H1 (cell line): Measurements from ENCODE around the gene PSMA5. TPM values are rescaled to one million over a fixed set of nuclear protein-coding genes. Genes with fewer than 3 reads are reported as not detected.

ENCODE experiments used
- CTCF ChIA-PET: fragments of 300-600 bp; sonication (Branson Sonifier 250); formaldehyde crosslinking; loops from one replicate; lab custom pipeline; 2021; ENCODE audit not compliant: partially characterized antibody; lab: Charles Lee
- POLR2A ChIA-PET: fragments of 300-600 bp; sonication (Branson Sonifier 250); formaldehyde crosslinking; loops from one replicate; lab custom pipeline; 2021; ENCODE audit warnings: inconsistent platforms; ENCODE audit not compliant: partially characterized antibody; lab: Charles Lee
- DNase-seq, 2 experiments: peaks; one replicate each; pipeline versions ENCODE4 v3.0.0 to v3.0.0-alpha.2; 2010 to 2022; ENCODE audit warnings: low spot score in 2 of 2, low read depth in 1 of 2, mixed read lengths in 1 of 2
- FAIRE-seq: peaks from 2 replicates; lab custom pipeline; 2011; peaks lifted over from hg19 to GRCh38; lab: Jason Lieb, UNC
- H2AFZ ChIP-seq: 2 replicates; pipeline ENCODE4 v1.8.1; 2012; ENCODE audit warnings: low read length, inconsistent platforms
- H2AK5ac ChIP-seq: 2 replicates; pipeline ENCODE4 v1.6.1; 2013; ENCODE audit warnings: low read depth, low read length
- H2BK120ac ChIP-seq: replicated peaks from 2 replicates; pipeline ENCODE3; 2013; ENCODE audit warnings: low read depth, low read length, inconsistent platforms
- H2BK12ac ChIP-seq: 2 replicates; pipeline ENCODE4 v1.6.1; 2013; ENCODE audit warnings: low read depth, low read length
- H2BK15ac ChIP-seq: 2 replicates; pipeline ENCODE4 v1.6.1; 2013; ENCODE audit warnings: low read length
- H2BK20ac ChIP-seq: 2 replicates; pipeline ENCODE4 v1.6.1; 2013; ENCODE audit warnings: low read length
- H2BK5ac ChIP-seq: 2 replicates; pipeline ENCODE4 v1.6.1; 2013; ENCODE audit warnings: low read depth, low read length
- H3K14ac ChIP-seq: 2 replicates; pipeline ENCODE4 v1.6.1; 2013; ENCODE audit warnings: inconsistent platforms; ENCODE audit not compliant: insufficient read length
- H3K18ac ChIP-seq: 2 replicates; pipeline ENCODE4 v1.6.1; 2013; ENCODE audit warnings: low read length; ENCODE audit errors: extremely low read depth
- H3K23ac ChIP-seq: 2 replicates; pipeline ENCODE4 v1.6.1; 2013; ENCODE audit warnings: inconsistent platforms; ENCODE audit not compliant: insufficient read length
- H3K23me2 ChIP-seq: 2 replicates; pipeline ENCODE4 v1.6.1; 2013; ENCODE audit warnings: low read depth, low read length
- H3K27ac ChIP-seq: 2 replicates; pipeline ENCODE4 v1.6.1; 2011; ENCODE audit warnings: low read depth, low read length, inconsistent platforms
- H3K27me3 ChIP-seq, 4 experiments: replicated peaks in 1 of 4; 1 replicate in 1 of 4; 2 replicates in 3 of 4; pipeline versions ENCODE4 v1.6.1 to v1.8.1; 2011 to 2013; ENCODE audit warnings: low read length in 3 of 4, mild to moderate bottlenecking in 3 of 4, inconsistent platforms in 2 of 4, mixed read lengths in 2 of 4, moderate library complexity in 1 of 4; ENCODE audit not compliant: control insufficient read depth in 3 of 4, insufficient read depth in 3 of 4; ENCODE audit errors: extremely low read depth in 1 of 4
- H3K36me3 ChIP-seq, 4 experiments: 2 replicates each; pipeline versions ENCODE4 v1.6.1 to v1.8.1; 2011 to 2013; ENCODE audit warnings: mild to moderate bottlenecking in 4 of 4, low read length in 3 of 4, moderate library complexity in 2 of 4, control low read depth in 1 of 4, inconsistent platforms in 1 of 4; ENCODE audit not compliant: insufficient read depth in 4 of 4, control insufficient read depth in 2 of 4
- H3K4ac ChIP-seq: replicated peaks from 2 replicates; pipeline ENCODE3; 2013; ENCODE audit warnings: low read length, low read depth, mixed read lengths, inconsistent platforms; ENCODE audit not compliant: insufficient read length
- H3K4me1 ChIP-seq, 4 experiments: replicated peaks in 1 of 4; 1 replicate in 1 of 4; 2 replicates in 3 of 4; pipeline versions ENCODE4 v1.6.1 to v1.8.1; 2011 to 2013; ENCODE audit warnings: low read length in 3 of 4, inconsistent platforms in 2 of 4, mixed read lengths in 1 of 4; ENCODE audit not compliant: insufficient read depth in 4 of 4, control insufficient read depth in 3 of 4
- H3K4me2 ChIP-seq, 2 experiments: 2 replicates each; pipeline versions ENCODE4 v1.6.1 to v1.8.1; 2011 to 2013; ENCODE audit warnings: low read depth in 2 of 2, low read length in 2 of 2, control low read depth in 1 of 2, inconsistent platforms in 1 of 2, mild to moderate bottlenecking in 1 of 2; ENCODE audit not compliant: insufficient read depth in 1 of 2
- H3K4me3 ChIP-seq, 4 experiments: fragments of 200-600, 300-600 bp in 1 of 4; sonication (generic), shearing (Covaris generic), sonication (Bioruptor Twin) in 1 of 4; 2 replicates each; pipeline versions ENCODE4 v1.5.1 to v1.8.1; 2011 to 2016; ENCODE audit warnings: low read length in 4 of 4, low read depth in 3 of 4, control low read depth in 2 of 4, inconsistent platforms in 2 of 4, mild to moderate bottlenecking in 2 of 4, mixed read lengths in 1 of 4, moderate library complexity in 1 of 4; ENCODE audit not compliant: insufficient read depth in 2 of 4; ENCODE audit errors: extremely low read depth in 1 of 4
- H3K56ac ChIP-seq: replicated peaks from 2 replicates; pipeline ENCODE3; 2013; ENCODE audit warnings: low read depth, mild to moderate bottlenecking, mixed read lengths, low read length, inconsistent platforms; ENCODE audit not compliant: insufficient read length
- H3K79me1 ChIP-seq: 2 replicates; pipeline ENCODE4 v1.6.1; 2013; ENCODE audit warnings: low read depth, low read length, control low read depth
- H3K79me2 ChIP-seq, 2 experiments: 2 replicates each; pipeline versions ENCODE4 v1.6.1 to v1.8.1; 2012 to 2013; ENCODE audit warnings: low read length in 2 of 2, mild to moderate bottlenecking in 2 of 2, inconsistent platforms in 1 of 2; ENCODE audit not compliant: insufficient read depth in 2 of 2, control insufficient read depth in 1 of 2
- H3K9ac ChIP-seq, 4 experiments: replicated peaks in 1 of 4; 1 replicate in 1 of 4; 2 replicates in 3 of 4; pipeline versions ENCODE4 v1.6.1 to v1.8.1; 2011 to 2013; ENCODE audit warnings: low read depth in 3 of 4, low read length in 3 of 4, control low read depth in 2 of 4, mild to moderate bottlenecking in 2 of 4, moderate library complexity in 2 of 4, inconsistent platforms in 1 of 4; ENCODE audit errors: extremely low read depth in 1 of 4
- H3K9me3 ChIP-seq, 2 experiments: 2 replicates each; pipeline versions ENCODE4 v1.6.1 to v1.8.1; 2012 to 2013; ENCODE audit warnings: mild to moderate bottlenecking in 2 of 2, moderate library complexity in 2 of 2, control low read depth in 1 of 2, inconsistent platforms in 1 of 2, low read depth in 1 of 2, low read length in 1 of 2, mixed read lengths in 1 of 2; ENCODE audit not compliant: insufficient read depth in 2 of 2
- H4K20me1 ChIP-seq, 2 experiments: replicated peaks in 1 of 2; 2 replicates each; pipeline versions ENCODE3 to v1.8.1; 2011 to 2013; ENCODE audit warnings: inconsistent platforms in 2 of 2, low read length in 2 of 2, mild to moderate bottlenecking in 1 of 2; ENCODE audit not compliant: insufficient read depth in 2 of 2, control insufficient read depth in 1 of 2
- H4K5ac ChIP-seq: 2 replicates; pipeline ENCODE4 v1.6.1; 2013; ENCODE audit warnings: low read length, low read depth, mixed read lengths, inconsistent platforms; ENCODE audit not compliant: insufficient read length
- H4K8ac ChIP-seq: 2 replicates; pipeline ENCODE4 v1.8.0; 2013; ENCODE audit warnings: mild to moderate bottlenecking, moderate library complexity, low read length, inconsistent platforms; ENCODE audit not compliant: insufficient read depth; ENCODE audit errors: extremely low read depth
- H4K91ac ChIP-seq: replicated peaks from 2 replicates; pipeline ENCODE3; 2013; ENCODE audit warnings: low read length, mixed read lengths, inconsistent platforms; ENCODE audit not compliant: insufficient read length
- MAFK ChIP-seq: IDR thresholded peaks from 2 replicates; pipeline ENCODE4 v1.6.1; 2012; ENCODE audit warnings: low read depth, mild to moderate bottlenecking, improper control_type of control experiment, low read length
- WGBS, 2 experiments: shearing (Covaris generic) in 1 of 2; methylation state at CpG; one replicate each; pipeline versions ENCODE4 v1.1.6 to v1.1.7; 2013 to 2015; ENCODE audit warnings: low lambda C conversion rate in 2 of 2, mixed read lengths in 2 of 2, inconsistent platforms in 1 of 2, low coverage in 1 of 2, missing lambda C conversion rate in 1 of 2; ENCODE audit not compliant: insufficient replicate concordance in 2 of 2, insufficient coverage in 1 of 2, insufficient read length in 1 of 2; ENCODE audit errors: extremely low coverage in 1 of 2, missing lambda C conversion rate in 1 of 2; 5-methylcytosine and 5-hydroxymethylcytosine counted together
- polyA plus RNA-seq, 7 experiments: library from polyadenylated mRNA; depleted of rRNA in 3 of 7; stranded (reverse) in 5 of 7; unstranded in 2 of 7; fragments of >200 nt in 5 of 7; fragments of 200-250 nt in 2 of 7; gene quantifications; 1 replicate in 5 of 7; 2 replicates in 1 of 7; 4 replicates in 1 of 7; pipeline versions ENCODE4 v1.2.1 to v1.2.3, GENCODE V29; 2011 to 2013; ENCODE audit warnings: missing spikeins in 2 of 7, mixed read lengths in 2 of 7
- total RNA-seq: library from RNA; stranded (reverse); fragmentation: NEBNext Ultra II Directional; extraction: Animal tissue kit (Norgen Biotek cat#: 25700); gene quantifications from 2 replicates; pipeline ENCODE4 v1.2.1, GENCODE V29; 2021

Gene PSMA5
- total and polyA plus RNA-seq, 2 of the 8 experiments (the other 6 are each of a cell fraction or from before 2014, with no cell fraction given) = 140 to 166 TPM

DNA sequence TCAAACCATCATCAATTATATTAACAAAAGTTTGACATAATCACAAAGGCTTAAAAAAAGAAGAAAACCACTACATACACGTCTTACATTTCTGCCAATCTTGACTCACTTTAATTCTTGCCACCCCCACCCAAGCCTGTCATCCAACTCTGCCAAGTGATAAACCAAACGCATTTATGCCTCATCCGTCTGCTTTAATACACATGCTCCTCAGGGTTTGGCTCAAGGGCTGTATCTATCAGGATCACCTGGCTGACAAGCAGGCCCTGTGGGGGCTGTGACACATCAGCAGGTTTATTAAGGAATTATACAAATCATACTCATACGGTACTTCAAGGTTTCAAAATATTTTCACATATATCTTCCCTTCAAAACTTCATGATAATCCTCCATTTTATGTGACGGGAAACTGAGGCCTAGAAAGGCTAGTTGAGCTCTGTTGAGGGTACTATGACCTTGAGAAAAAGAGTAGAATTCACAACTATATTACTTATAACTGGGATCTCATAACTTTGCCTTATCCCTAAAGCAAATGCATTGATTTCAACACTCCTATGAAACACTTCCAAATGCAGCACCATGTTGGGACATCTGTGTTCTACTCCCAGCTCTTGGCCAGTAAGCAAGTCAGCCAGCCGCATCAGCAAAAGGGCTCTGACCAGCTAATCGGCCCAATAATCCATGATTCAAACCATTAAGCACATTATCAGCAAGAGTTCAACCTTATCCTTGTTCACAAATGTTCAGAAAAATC is 37.2 kb downstream of the PSMA5 start:
- no peak for FAIRE-seq
- Histone ChIP-seq H3K4me2 (no peak overlapping the region), H3K79me2 (peaks cover 3 to 96% of the 10 kb centered on the region in 2 experiments)

More for the DNA sequence above, 37.2 kb downstream of the PSMA5 start:
- H3K18ac ChIP-seq = no peak overlapping the region
- DNase-seq = no peak
- H3K56ac ChIP-seq = no peak overlapping the region
- H2AFZ ChIP-seq = no peak overlapping the region
- H3K23ac ChIP-seq = no peak overlapping the region
- H3K23me2 ChIP-seq = no peaks in the 10 kb centered on the region
- H3K9ac ChIP-seq = no peak overlapping the region
- H2BK120ac ChIP-seq = no peak overlapping the region
- H3K27ac ChIP-seq = no peak overlapping the region
- H2BK20ac ChIP-seq = no peak overlapping the region
- WGBS, 2 experiments = 77% methylated on average over 7 of the region's 7 CpGs; no CpG with 5 or more reads in 1 of the 2 experiments
- H2BK12ac ChIP-seq = no peak overlapping the region
- H4K8ac ChIP-seq = no peak overlapping the region
- H3K36me3 ChIP-seq = no peaks in the 10 kb centered on the region
- peaks cover 0 to 6% of the 10 kb centered on the region in 2 experiments for H4K20me1 ChIP-seq
- no peak for TF ChIP-seq MAFK
- ChIA-PET CTCF (interaction anchor here (1.0 to 2.1 kb wide), 4 partner anchors 9 to 187 kb away, joined by 4 to 7 read pairs (median 4); partner anchors contain the start of gene SORT1), POLR2A (interaction anchor here (2.0 kb wide), 1 partner anchor 10 kb away, joined by 6 read pairs; no protein-coding TSS in a partner anchor)
- no peak overlapping the region for H4K91ac ChIP-seq
- no peak overlapping the region for H3K4ac ChIP-seq
- H2BK5ac ChIP-seq = no peak overlapping the region
- H3K9me3 ChIP-seq = no peaks in the 10 kb centered on the region
- H3K4me3 ChIP-seq = no peak overlapping the region
- H4K5ac ChIP-seq = no peak overlapping the region
- no peak overlapping the region for H2BK15ac ChIP-seq
- no peaks in the 10 kb centered on the region for H3K27me3 ChIP-seq
- no peak overlapping the region for H3K14ac ChIP-seq
- peaks cover 0 to 2% (median 0%) of the 10 kb centered on the region in 4 experiments; a peak in 3 of 7 replicates for H3K4me1 ChIP-seq
- H2AK5ac ChIP-seq = no peak overlapping the region
- peaks cover 5% of the 10 kb centered on the region; the same call in 1 of the 2 replicates for H3K79me1 ChIP-seq
